Measurements from ENCODE around the gene G6PC1.
"Not testable (repeated sequence)": the region's sequence is repeated elsewhere in the genome, so short reads cannot be mapped to it uniquely, and the experiment has no call there.

DNA sequence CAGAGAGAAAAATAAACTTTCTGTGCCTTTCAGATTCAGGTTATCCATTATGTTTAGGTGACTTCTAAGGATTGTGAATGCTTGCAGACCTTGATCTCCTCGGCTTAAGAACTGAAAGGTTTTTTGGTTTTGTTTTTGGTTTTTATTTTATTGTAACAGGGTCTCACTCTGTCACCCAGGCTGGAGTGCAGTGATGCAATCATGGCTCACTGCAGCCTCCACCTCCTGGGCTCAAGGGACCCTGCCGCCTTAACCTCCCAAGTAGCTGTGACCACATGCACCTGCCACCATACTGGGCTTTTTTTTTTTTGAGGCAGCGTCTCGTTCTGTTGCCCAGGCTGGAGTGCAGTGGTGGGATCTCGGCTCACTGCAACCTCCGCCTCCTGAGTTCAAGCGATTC lies 22.9 kb downstream of the G6PC1 start:
- TF ChIP-seq POLR2A (IDR thresholded peaks at IDR 0.05); POLR2AphosphoS5 (IDR thresholded peaks at IDR 0.05; ENCODE audit: insufficient read depth in 1 of 2, low read depth in 1 of 2): not testable (repeated sequence)
- TF ChIP-seq, protein P1, sequence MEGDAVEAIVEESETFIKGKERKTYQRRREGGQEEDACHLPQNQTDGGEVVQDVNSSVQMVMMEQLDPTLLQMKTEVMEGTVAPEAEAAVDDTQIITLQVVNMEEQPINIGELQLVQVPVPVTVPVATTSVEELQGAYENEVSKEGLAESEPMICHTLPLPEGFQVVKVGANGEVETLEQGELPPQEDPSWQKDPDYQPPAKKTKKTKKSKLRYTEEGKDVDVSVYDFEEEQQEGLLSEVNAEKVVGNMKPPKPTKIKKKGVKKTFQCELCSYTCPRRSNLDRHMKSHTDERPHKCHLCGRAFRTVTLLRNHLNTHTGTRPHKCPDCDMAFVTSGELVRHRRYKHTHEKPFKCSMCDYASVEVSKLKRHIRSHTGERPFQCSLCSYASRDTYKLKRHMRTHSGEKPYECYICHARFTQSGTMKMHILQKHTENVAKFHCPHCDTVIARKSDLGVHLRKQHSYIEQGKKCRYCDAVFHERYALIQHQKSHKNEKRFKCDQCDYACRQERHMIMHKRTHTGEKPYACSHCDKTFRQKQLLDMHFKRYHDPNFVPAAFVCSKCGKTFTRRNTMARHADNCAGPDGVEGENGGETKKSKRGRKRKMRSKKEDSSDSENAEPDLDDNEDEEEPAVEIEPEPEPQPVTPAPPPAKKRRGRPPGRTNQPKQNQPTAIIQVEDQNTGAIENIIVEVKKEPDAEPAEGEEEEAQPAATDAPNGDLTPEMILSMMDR (IDR thresholded peaks at IDR 0.05) = not testable (repeated sequence)
